Activated CD8-positive, alpha-beta memory T cell treated with anti-CD3 and anti-CD28 coated beads for 36 hours (primary cell): ENCODE measurements around the gene PRKACB. TPM values are rescaled to one million over a fixed set of nuclear protein-coding genes. Genes with fewer than 3 reads are reported as not detected.

ENCODE experiments used
- total RNA-seq, 2 experiments: library from RNA; stranded (reverse); gene quantifications; one replicate each; pipeline ENCODE4 v1.2.3, GENCODE V29; 2021

PRKACB gene
- total RNA-seq, 2 experiments from 2014 or later: 42.0 to 46.0 TPM

Other genes starting within 250 kb of the PRKACB start
- 1 to 10 TPM in 1 of 2 experiments, under 1 TPM in 1; 0.63 to 1.8 TPM for gene TTLL7, start 145.1 kb upstream of the PRKACB start, total RNA-seq
- under 1 TPM; 0.59 to 0.80 TPM for gene SAMD13, start 157.4 kb downstream of the PRKACB start, total RNA-seq